ENCODE data around the gene HSP90AA1.

GRCh38 chr14:102042699-102043098 lies 44.1 kb downstream of the HSP90AA1 start:
- TF ChIP-seq MAX (CRISPR knock-in tag; IDR thresholded peaks at IDR 0.05) (no peak), CTCF (IDR thresholded peaks at IDR 0.05) (no peak)
